ENCODE measurements around the gene LTO1. TPM values are rescaled to one million over a fixed set of nuclear protein-coding genes. Genes with fewer than 3 reads are reported as not detected.

The LTO1 gene
- total RNA-seq, 1 donor, result 19.0 TPM

- DNase-seq (ENCODE audit: low read depth), result no peak
- H3K4me3 ChIP-seq (ENCODE audit: low read depth, low read length), result no peak overlapping the region
- TF ChIP-seq CTCF (IDR thresholded peaks at IDR 0.05; ENCODE audit: insufficient read depth, low read depth, low read length), result no peak
Measured at GRCh38 chr11:69677749-69678148, 2.6 kb upstream of the LTO1 start.

GRCh38 chr11:69674267-69674885, 777 bp downstream of the LTO1 start:
- no peak for TF ChIP-seq CTCF (IDR thresholded peaks at IDR 0.05; ENCODE audit: insufficient read depth, low read depth, low read length)
- DNase-seq (ENCODE audit: low read depth), result peak; percentile 87
- peak overlapping the region; percentile 96 for H3K4me3 ChIP-seq (ENCODE audit: low read depth, low read length)

- no peak for TF ChIP-seq CTCF (IDR thresholded peaks at IDR 0.05; ENCODE audit: insufficient read depth, low read depth, low read length)
- H3K4me3 ChIP-seq (ENCODE audit: low read depth, low read length), result no peak overlapping the region
- no peak for DNase-seq (ENCODE audit: low read depth)
Measured at GRCh38 chr11:69671734-69672465, 3.3 kb downstream of the LTO1 start.

GRCh38 chr11:69670158-69670845, 4.9 kb downstream of the LTO1 start:
- TF ChIP-seq CTCF (IDR thresholded peaks at IDR 0.05; ENCODE audit: insufficient read depth, low read depth, low read length), result peak; percentile 96
- peak; percentile 86 for DNase-seq (ENCODE audit: low read depth)
- H3K4me3 ChIP-seq (ENCODE audit: low read depth, low read length), result no peak overlapping the region

- DNase-seq (ENCODE audit: low read depth), result no peak
- no peak overlapping the region for H3K4me3 ChIP-seq (ENCODE audit: low read depth, low read length)
- TF ChIP-seq CTCF (IDR thresholded peaks at IDR 0.05; ENCODE audit: insufficient read depth, low read depth, low read length), result no peak
Measured at GRCh38 chr11:69669486-69669885, 5.7 kb downstream of the LTO1 start.

- no peak for TF ChIP-seq CTCF (IDR thresholded peaks at IDR 0.05; ENCODE audit: insufficient read depth, low read depth, low read length)
- no peak for DNase-seq (ENCODE audit: low read depth)
- no peak overlapping the region for H3K4me3 ChIP-seq (ENCODE audit: low read depth, low read length)
Measured at GRCh38 chr11:69667619-69668604, 7.2 kb downstream of the LTO1 start.

All from fibroblast of villous mesenchyme (primary cell).